Adrenal gland (tissue), 12 donors: ENCODE results near the gene MUC2. TPM values are rescaled to one million over a fixed set of nuclear protein-coding genes. Genes with fewer than 3 reads are reported as not detected.

Experiments used
- DNase-seq, 7 donors: peaks; one replicate each; pipeline ENCODE4 v3.0.0-alpha.2; 2019 to 2020
- H3K27ac ChIP-seq, 5 donors: fragments of 200-600 bp; sonication (generic) in 4 of 5; 1 replicate in 3 of 5; 2 replicates in 2 of 5; pipeline versions ENCODE4 v1.5.1 to v1.8.0; 2016 to 2020; ENCODE audit warnings: mild to moderate bottlenecking in 1 of 5
- H3K27me3 ChIP-seq: fragments of 200-600 bp; 2 replicates; pipeline ENCODE4 v1.8.0; 2021
- H3K36me3 ChIP-seq, 2 donors: fragments of 200-600 bp; replicated peaks in 1 of 2; 1 replicate in 1 of 2; 2 replicates in 1 of 2; pipeline versions ENCODE4 v1.5.1 to v1.8.0; 2018 to 2022
- H3K4me1 ChIP-seq, 2 donors: fragments of 200-600 bp; replicated peaks in 1 of 2; 1 replicate in 1 of 2; 2 replicates in 1 of 2; pipeline versions ENCODE4 v1.5.1 to v1.8.0; 2018 to 2021
- H3K4me3 ChIP-seq, 4 donors: fragments of 200-600 bp; sonication (generic) in 3 of 4; one replicate each; pipeline ENCODE4 v1.5.1; 2016 to 2018
- H3K9me3 ChIP-seq, 3 donors: fragments of 200-600 bp; sonication (generic) in 1 of 3; replicated peaks in 1 of 3; 1 replicate in 2 of 3; 2 replicates in 1 of 3; pipeline versions ENCODE4 v1.5.1 to v1.8.0; 2016 to 2021
- POLR2A ChIP-seq, 2 donors: fragments of 450-650 bp; IDR thresholded peaks; one replicate each; pipeline ENCODE4 v1.6.1; 2017; ENCODE audit warnings: antibody characterized with exemption in 2 of 2, mild to moderate bottlenecking in 2 of 2, moderate library complexity in 1 of 2
- WGBS, 4 donors: extraction: QIAGEN DNeasy Blood & Tissue Kit in 2 of 4; methylation state at CpG; one replicate each; pipeline versions ENCODE4 v1.1.5 to v1.1.7; 2013 to 2017; 5-methylcytosine and 5-hydroxymethylcytosine counted together
- intact Hi-C, 2 donors: fragments of 100-400 bp; cut with DNase I; formaldehyde crosslinking; loops; one replicate each; pipeline versions ENCODE4 v1.14.1 to v1.15.0; 2022 to 2023
- polyA plus RNA-seq, 3 donors: library from polyadenylated mRNA; stranded (reverse); fragments of 200-250 nt in 2 of 3; fragments of 350-450 nt in 1 of 3; fragmentation: Illumina TruSeq in 1 of 3; extraction: RNeasy Lipid Tissue Mini Kit (QIAGEN cat#74804) in 1 of 3; gene quantifications; one replicate each; pipeline ENCODE4 v1.2.3, GENCODE V29; 2013 to 2014
- total RNA-seq, 9 donors: library from RNA; depleted of rRNA in 4 of 9; stranded (reverse); fragments of >200 nt in 4 of 9; fragments of 120-200 nt in 1 of 9; fragmentation: NEBNext Ultra II Directional in 1 of 9; extraction: Animal tissue kit (Norgen Biotek cat#: 25700) in 1 of 9; gene quantifications; one replicate each; pipeline versions ENCODE4 v1.1.0 to v1.2.4, GENCODE V29; 2013 to 2023
- TF ChIP-seq, protein P1 (sequence below), 6 experiments: fragments of 450-650 bp in 4 of 6; fragments of 200-600 bp in 2 of 6; sonication (generic) in 1 of 6; IDR thresholded peaks; 1 replicate in 5 of 6; 2 replicates in 1 of 6; pipeline versions ENCODE4 v1.5.1 to v1.8.0; 2016 to 2021; ENCODE audit warnings: antibody characterized with exemption in 6 of 6, mild to moderate bottlenecking in 2 of 6, moderate library complexity in 1 of 6
- donor health status: healthy with polysubstance abuse.
- donor health status: Bipolar disorder and iron deficiency.
- donor health status: DM: yes; HTN: yes; CAD: no.
- donor health status: DM: no; HTN: no; CAD: no.
- donor health status: DM: no; HTN: no; CAD: no.
- donor health status: DM: yes; HTN: yes; CAD: no.

Gene MUC2
- total and polyA plus RNA-seq, 12 donors: under 0.01 to 0.31 (median 0.12) TPM; not detected in 7

GRCh38 chr11:1073851-1074243 lies 827 bp upstream of the MUC2 start:
- Histone ChIP-seq H3K4me3 (no peak overlapping the region), H3K36me3 (no peaks in the 10 kb centered on the region), H3K27me3 (no peaks in the 10 kb centered on the region), H3K9me3 (no peaks in the 10 kb centered on the region), H3K27ac (no peak overlapping the region), H3K4me1 (peaks cover 0 to 6% of the 10 kb centered on the region in 2 donors)
- TF ChIP-seq, protein P1, sequence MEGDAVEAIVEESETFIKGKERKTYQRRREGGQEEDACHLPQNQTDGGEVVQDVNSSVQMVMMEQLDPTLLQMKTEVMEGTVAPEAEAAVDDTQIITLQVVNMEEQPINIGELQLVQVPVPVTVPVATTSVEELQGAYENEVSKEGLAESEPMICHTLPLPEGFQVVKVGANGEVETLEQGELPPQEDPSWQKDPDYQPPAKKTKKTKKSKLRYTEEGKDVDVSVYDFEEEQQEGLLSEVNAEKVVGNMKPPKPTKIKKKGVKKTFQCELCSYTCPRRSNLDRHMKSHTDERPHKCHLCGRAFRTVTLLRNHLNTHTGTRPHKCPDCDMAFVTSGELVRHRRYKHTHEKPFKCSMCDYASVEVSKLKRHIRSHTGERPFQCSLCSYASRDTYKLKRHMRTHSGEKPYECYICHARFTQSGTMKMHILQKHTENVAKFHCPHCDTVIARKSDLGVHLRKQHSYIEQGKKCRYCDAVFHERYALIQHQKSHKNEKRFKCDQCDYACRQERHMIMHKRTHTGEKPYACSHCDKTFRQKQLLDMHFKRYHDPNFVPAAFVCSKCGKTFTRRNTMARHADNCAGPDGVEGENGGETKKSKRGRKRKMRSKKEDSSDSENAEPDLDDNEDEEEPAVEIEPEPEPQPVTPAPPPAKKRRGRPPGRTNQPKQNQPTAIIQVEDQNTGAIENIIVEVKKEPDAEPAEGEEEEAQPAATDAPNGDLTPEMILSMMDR (IDR thresholded peaks at IDR 0.05): no peak
- DNase-seq: peak in 1 of 7 donors; percentile 11
- WGBS, 4 donors: 79 to 91% (median 82%) methylated on average over 4 to 11 of the region's 11 CpGs; no CpG with 5 or more reads in 1 of the 4 donors
- intact Hi-C loops: no loop called here

- Histone ChIP-seq H3K4me1 (peaks cover 0 to 6% of the 10 kb centered on the region in 2 donors), H3K4me3 (no peak overlapping the region), H3K27me3 (no peaks in the 10 kb centered on the region), H3K27ac (no peak overlapping the region), H3K9me3 (no peaks in the 10 kb centered on the region), H3K36me3 (no peaks in the 10 kb centered on the region)
- TF ChIP-seq POLR2A (IDR thresholded peaks at IDR 0.05): no peak
- TF ChIP-seq, protein P1 (IDR thresholded peaks at IDR 0.05): no peak
- peak in 1 of 7 donors; percentile 6 for DNase-seq
- whole genome bisulfite sequencing, 4 donors: 88 to 93% (median 91%) methylated on average over 13 to 28 of the region's 28 CpGs
- intact Hi-C loops: no loop called here
These were observed 752 bp downstream of the MUC2 start for GRCh38 chr11:1075341-1075911.

DNA sequence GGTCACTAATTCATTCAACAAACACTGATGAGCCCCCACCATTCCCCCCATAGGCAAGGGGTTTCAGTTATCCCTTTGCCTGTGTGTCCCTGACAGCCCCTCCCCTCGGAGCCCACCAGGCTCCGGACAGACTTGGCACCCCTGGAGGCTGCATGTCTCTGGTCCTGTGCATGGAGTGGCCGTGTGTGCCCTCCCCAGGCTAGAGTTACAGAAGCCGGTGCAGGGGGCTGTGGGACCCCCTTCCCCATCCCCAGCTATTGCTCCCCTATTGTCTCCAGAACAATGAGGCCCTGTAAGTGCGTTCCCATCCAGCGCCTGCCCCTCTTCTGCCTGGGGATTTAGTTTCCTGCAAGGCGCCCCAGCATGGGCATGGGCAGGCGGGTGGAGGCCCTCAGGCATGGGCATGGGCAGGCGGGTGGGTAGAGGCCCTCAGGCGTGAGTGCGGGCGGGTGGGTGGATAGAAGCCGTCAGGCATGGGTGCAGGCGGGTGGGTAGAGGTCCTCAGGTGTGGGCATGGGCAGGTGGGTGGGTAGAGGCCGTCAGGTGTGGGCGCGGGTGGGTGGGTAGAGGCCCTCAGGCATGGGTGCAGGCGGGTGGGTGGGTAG lies 1.5 kb downstream of the MUC2 start:
- Histone ChIP-seq H3K9me3 (no peaks in the 10 kb centered on the region), H3K4me3 (no peak overlapping the region), H3K36me3 (no peaks in the 10 kb centered on the region), H3K27ac (no peak overlapping the region), H3K27me3 (no peaks in the 10 kb centered on the region), H3K4me1 (peaks cover 0 to 6% of the 10 kb centered on the region in 2 donors)
- intact Hi-C loops: no loop called here
- 76 to 81% (median 80%) methylated on average over 2 to 18 of the region's 18 CpGs for WGBS, 4 donors
- DNase-seq: peak in 1 of 7 donors; percentile 13
- no peak for TF ChIP-seq POLR2A (IDR thresholded peaks at IDR 0.05)
- TF ChIP-seq, protein P1 (IDR thresholded peaks at IDR 0.05): no peak

DNA sequence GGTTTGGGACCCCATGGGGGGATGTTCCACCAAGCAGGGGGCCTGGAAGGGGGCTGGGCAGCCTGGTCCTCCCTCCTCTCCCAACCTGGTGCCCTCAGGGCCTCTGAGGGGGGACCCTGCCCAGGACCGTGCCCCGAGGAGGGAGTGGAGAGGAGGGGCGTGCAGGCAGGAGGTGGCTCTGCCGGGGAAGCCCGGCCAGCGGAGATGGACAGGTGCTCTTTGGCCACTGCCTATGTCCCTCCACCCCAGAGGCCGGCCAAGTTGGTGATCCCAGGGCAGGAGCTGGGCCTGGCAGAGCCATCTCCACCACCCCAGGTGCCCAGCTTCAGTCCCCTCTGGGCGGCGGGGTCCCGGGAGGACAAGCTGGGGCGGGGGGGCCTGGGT lies 2.4 kb downstream of the MUC2 start:
- peak in 1 of 7 donors; percentile 6 for DNase-seq

More for the DNA sequence above, 2.4 kb downstream of the MUC2 start:
- H3K27me3 ChIP-seq: no peaks in the 10 kb centered on the region
- H3K4me3 ChIP-seq: no peak overlapping the region
- intact Hi-C loops: no loop called here
- H3K27ac ChIP-seq: no peak overlapping the region
- no peaks in the 10 kb centered on the region for H3K36me3 ChIP-seq
- H3K9me3 ChIP-seq: no peaks in the 10 kb centered on the region
- H3K4me1 ChIP-seq: peaks cover 0 to 6% of the 10 kb centered on the region in 2 donors
- 78 to 81% methylated on average over 10 to 11 of the region's 11 CpGs; no CpG with 5 or more reads in 2 of the 4 donors for WGBS, 4 donors
- no peak for TF ChIP-seq POLR2A (IDR thresholded peaks at IDR 0.05)
- TF ChIP-seq, protein P1 (IDR thresholded peaks at IDR 0.05): no peak
